T1000 (cell line): ENCODE results near the gene STIM2.
"Not testable (repeated sequence)": the region's sequence is repeated elsewhere in the genome, so short reads cannot be mapped to it uniquely, and the experiment has no call there.

ENCODE experiments used
- DNase-seq: peaks from one replicate; lab custom pipeline; 2025; ENCODE audit warnings: mixed read lengths; lab: John Stamatoyannopoulos, UW

The STIM2 gene

DNA sequence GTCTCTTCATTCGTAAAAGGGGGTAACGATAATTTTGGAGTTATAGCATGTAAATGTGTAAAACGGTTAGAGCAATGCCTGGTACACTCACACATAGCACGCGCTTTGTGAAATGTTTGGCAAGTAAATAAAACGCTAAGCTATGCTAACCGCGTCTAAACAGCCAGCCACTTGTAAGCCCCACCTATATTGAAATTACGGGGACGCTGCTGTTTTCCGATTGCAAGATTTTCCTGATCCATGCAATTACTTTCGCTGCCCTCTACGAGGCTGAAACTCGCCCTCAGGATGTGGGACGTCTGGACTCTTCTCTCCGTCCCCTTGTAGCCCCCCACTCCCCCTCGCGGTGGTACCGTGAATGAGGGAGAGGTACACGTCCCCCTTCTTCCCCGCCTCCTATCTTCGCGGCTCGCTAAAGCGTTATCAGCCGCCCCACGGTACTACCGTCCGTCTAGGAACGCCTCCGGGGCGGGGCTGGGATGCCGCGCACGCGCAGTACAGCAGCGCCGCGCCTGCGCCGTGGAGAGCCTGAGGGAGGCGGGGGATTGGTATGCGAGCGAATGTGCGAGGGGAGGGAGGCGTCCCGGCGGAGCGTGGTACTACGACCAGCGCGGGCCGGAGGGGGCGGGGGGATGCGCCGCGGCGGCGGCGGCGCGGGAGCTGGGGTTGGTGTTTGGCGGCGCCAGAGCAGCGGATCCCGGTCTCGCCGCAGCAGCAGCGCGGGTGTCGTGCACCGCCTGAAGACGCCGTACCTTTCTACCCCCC, at the start of gene STIM2:
STIM2 (plus strand) TSS at position 685 of the 765 bp plus-strand sequence.
- peak; percentile 99 for DNase-seq

DNA sequence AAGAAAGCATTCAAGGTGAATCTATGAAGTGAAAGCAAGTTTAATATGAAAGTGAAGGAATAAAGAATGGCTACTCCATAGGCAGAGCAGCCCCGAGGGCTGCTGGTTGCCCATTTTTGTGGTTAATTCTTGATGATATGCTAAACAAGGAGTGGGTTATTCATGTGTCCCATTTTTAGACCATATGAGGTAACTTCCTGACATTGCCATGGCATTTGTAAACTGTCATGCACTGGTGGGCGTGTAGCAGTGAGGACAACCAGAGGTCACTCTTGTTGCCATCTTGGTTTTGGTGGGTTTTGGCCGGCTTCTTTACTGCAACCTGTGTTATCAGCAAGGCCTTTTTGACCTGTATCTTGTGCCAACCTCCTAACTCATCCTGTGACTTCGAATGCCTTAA, 49.1 kb upstream of the STIM2 start:
- DNase-seq = not testable (repeated sequence)

- DNase-seq = no peak
These were observed 48.5 kb upstream of the STIM2 start for GRCh38 chr4:26812049-26812714.

DNA sequence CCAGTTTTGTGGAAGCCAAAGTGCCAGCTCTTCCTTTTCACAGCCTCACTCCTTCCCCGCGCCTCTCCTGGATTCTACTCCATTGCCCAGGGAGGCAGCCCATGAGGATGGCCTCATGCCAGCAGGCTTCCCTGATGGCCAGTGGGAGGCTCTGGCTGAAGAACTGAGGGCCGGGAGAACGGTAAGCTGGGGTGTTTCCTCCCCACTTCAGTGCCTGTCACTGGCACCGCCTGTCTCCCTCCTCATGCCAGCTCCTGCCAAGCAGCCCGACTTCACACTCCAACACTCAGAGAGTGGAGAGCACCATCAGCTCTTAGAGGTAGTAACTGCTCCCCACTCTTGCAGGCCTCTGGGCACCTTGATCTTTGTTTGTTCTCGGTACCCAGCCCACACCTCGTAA, 46.9 kb upstream of the STIM2 start:
- no peak for DNase-seq

DNA sequence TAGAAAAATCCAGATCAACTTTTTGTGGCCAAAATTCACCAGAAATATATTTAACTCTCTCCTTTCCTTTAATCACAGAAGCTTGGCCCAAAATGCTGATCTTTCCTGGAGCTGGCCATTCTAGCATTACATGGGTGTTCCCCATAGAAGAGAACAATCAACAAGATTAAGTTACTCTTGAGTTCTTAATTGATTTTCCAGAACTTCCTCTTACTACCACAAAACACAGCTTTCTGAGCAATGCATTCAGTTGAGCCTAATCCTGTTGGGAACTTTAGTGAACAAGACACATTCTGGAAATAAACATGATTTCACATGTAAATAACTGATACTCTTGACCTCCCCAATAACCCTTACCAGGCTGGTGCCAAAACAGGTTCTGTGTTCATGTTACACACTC, 45.4 kb upstream of the STIM2 start:
- no peak for DNase-seq

- DNase-seq = no peak
These were observed 44.9 kb upstream of the STIM2 start for GRCh38 chr4:26815706-26816105.

GRCh38 chr4:26819026-26819425, 41.6 kb upstream of the STIM2 start:
- DNase-seq = no peak

GRCh38 chr4:26819478-26820095, 41.1 kb upstream of the STIM2 start:
- no peak for DNase-seq

DNA sequence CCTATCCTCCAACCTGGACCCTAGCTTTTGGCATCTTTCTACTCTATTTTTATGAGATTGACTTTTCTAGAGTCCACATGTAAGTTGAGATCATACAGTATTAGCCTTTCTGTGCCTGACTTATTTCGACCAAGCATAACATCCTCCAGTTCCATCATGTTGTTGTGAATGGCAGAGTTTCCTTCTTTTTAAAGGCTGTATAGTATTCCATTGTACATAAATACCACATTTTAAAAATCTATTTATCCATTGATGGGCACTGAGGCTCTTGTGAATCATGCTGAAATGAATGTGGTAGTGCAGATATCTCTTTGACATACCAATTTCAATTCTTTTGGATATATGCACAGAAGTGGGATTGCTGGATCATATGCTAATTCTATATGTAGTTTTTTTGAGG, 40.3 kb upstream of the STIM2 start:
- no peak for DNase-seq

DNA sequence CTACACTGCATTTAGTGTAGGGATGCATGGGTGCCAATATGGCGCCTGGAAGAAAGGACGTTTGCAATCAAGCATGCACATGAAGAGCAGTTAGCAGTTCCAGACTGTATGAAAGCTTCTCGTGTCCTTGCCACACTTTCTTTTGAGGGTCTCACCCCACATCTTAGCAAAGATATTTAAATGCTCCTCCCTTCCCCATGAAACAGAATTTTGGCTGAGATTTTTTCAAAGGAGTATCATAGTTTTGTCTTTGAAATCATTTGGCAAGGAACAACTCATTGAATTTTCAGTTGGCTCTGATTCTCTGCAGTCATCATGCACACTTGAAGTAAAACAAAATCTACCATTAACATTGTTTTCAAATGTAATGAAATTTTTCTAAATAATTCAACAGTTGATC, 39.6 kb upstream of the STIM2 start:
- no peak for DNase-seq

- peak; percentile 20 for DNase-seq
These were observed 38.8 kb upstream of the STIM2 start for GRCh38 chr4:26821677-26822503.

- DNase-seq = no peak
These were observed 38.1 kb upstream of the STIM2 start for GRCh38 chr4:26822546-26822945.

GRCh38 chr4:26822974-26823373, 37.7 kb upstream of the STIM2 start:
- DNase-seq = not testable (repeated sequence)

DNA sequence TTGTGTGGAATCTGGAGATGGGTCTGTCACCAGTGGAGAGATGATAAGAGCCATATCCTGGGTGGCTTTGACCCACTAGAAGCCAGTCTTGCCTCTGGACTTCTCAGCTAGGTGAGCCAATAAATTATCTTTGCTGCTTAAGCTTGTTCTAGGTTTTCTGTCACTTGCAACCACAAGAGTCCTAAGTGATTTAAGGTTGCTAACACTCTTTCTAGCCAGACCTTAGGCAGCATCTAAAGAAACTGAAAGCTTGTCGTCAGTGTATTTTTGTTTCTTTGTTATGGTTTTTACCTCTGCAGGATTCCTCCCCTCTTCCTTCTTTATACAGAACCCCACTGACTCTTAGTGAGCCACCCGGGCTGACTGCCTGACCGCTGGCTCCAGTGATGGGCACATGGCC, 37.1 kb upstream of the STIM2 start:
- no peak for DNase-seq

DNA sequence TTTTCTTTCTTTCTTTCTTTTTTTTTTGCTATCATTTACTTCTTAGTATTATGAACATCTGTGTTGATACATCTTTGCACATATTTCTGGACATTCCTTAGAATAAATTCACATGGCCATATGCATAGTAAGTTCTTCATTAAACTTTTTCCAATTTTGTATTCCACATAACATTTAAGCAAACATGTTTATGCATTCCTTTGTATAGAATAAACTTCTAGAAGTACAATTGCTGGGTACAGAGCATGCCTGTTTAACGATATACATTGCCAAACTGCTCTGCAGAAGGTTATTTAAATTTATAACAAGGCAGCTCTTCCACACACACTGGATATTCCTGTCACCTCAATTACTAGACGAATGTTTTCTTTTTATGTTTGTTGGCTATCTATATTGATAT, 36.0 kb upstream of the STIM2 start:
- DNase-seq = no peak

DNA sequence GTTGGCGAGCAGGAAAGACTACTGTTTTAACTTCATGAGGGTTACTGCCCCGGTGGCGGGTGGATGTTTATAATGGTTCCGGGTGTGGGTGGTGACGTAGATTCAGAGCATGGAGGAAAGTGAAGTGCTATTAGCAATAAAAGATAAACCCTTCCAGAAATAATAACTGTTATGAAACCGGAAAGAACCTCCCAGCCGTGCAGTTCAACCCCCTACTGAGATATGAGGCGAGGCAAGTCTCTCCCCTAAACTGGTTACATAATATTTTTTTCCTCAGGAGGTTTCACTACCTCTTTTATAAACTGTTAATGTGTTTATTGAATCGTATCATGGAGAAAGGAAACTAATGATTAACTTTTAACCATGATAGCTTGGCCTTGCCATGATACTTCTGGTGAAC, 33.9 kb upstream of the STIM2 start:
- DNase-seq = no peak

DNA sequence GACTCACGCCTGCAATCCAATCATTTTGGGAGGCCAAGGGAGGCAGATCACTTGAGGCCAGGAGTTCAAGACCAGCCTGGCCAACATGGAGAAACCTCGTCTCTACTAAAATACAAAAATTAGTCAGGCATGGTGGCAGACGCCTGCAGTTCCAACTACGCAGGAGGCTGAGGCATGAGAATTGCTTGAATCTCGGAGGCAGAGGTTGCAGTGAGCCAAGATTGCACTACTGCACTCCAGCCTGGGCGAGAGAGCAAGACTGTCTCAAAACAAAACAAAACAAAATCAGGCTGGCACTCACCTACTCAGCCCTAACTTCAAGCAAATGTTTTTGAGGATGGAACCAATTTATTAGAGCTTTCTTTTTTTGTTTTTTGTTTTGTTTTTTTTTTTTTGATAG, 33.3 kb upstream of the STIM2 start:
- DNase-seq = not testable (repeated sequence)

GRCh38 chr4:26827798-26828197, 32.8 kb upstream of the STIM2 start:
- DNase-seq = no peak

DNA sequence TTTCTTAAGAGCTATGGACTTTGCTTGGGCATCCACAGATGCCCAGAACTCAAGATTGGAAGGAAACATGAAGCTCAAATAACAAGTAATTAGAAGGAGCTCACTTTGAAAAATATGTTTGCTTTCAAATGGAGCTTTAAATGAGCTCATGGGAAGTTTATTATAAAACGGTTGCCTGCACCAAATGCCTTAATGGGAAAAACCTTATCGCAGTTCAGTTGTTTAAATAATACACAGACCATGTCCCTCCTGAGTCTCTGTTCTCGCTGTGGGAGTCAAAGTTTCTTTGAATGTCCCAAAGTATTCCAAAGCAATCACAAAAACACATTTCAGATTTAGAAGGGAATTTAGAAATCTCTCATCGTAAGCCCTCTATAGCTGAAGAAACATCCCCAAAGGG, 31.6 kb upstream of the STIM2 start:
- no peak for DNase-seq

- no peak for DNase-seq
These were observed 30.6 kb upstream of the STIM2 start for GRCh38 chr4:26830033-26830432.

DNA sequence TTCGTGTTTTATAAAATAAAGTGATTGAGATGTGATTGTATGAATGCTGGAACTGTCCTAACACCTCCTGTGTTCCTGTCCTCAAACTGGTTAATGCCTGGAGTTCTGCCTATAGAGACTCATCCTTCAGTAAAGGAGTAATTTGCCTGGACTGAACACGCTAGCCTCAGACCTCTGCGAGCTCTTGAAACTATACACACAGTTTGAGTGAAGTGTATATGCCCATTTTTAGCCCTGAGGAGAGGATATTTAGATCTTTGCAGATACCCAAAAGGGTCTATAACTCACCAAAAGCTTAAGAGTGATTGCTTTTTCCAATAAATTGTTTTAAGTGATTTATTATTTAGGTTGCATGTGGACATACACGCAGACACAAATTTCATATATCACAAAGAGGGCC, 29.9 kb upstream of the STIM2 start:
- DNase-seq = no peak

DNA sequence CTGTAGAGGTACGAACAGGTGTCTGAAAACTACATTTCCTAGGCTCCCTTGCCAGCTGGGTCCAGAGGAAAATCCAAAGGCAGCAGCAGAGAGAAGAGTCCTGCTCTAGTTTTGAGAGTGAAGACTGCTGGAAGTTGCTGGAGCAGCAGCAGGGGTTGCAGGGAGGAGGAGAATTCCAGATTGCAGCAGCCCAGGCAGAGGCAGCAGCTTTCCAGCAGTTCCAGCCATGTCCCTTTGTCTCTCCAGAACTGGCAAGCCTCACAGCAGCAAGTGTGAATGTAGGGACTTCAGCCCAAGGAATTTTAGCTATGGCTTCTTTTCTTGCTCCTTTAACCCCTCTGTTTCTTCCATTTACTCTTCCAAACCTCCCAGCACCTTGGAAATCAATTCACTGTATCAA, 24.1 kb upstream of the STIM2 start:
- DNase-seq = no peak
